HG03039 (cell line): ENCODE data around the gene RNU1-3.
"Not testable (repeated sequence)": the region's sequence is repeated elsewhere in the genome, so short reads cannot be mapped to it uniquely, and the experiment has no call there.

Experiments
- ATAC-seq: cut with Tn5 transposase; IDR thresholded peaks from one replicate; pipeline ENCODE4 v1.9.1; 2021; ENCODE audit warnings: mild to moderate bottlenecking, moderate library complexity; ENCODE audit not compliant: unreplicated experiment

RNU1-3 gene

DNA sequence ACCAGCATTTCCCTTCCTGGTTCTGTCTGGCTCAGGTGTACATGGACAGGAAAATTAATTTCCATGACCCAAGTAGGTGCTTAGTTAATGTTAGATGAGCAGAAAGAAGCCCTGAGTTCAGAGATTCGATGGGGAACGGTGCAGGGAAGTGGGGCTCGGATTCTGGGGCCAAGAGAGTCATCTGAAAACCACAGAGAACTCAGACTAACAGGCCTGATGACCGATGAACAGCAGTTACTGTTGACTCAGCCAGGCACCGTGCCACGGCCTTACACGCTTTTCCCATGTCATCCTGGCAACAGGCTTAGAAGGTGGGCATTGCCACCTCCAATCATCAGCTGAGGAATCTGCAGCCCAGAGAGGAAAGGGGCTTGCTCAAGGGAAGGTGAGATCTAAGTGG lies 43.4 kb downstream of the RNU1-3 start:
- ATAC-seq = not testable (repeated sequence)

GRCh38 chr1:16621681-16622315 lies 45.0 kb downstream of the RNU1-3 start:
- not testable (repeated sequence) for ATAC-seq

- no peak for ATAC-seq
These were observed 45.5 kb downstream of the RNU1-3 start for GRCh38 chr1:16621300-16621658.

DNA sequence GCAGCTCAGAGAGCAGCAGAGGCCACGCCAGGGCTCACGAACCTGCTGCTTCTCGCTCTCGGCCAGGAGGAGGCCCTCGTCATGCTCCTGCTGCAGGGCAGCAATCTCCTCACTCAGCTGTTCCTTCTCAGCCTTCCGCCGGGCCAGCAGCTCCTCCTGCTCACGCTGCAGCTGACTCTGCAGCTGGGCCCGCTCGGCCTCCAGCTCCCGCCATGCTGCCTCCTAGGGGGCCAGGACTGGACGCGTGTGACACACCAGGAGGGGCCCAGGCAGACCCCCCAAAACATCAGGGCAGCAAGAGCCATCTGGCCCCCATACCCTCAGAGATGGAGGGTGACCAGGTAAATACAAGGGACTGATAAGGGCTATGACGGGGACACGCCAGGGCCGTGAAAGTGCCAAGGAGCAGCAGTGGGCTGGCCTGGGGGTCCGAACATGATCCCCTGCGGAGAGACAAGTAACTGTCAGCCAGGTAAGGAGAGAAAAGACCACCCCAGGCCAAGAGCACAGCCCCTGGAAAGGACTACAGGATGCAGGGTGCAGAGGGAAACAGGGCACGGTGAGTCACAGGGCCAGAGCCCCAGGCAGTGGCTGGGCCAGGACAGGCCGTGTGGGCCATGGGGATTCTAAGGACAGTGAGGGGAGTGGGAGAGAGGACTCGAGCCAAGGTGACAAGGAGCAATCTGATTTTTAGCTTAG lies 46.8 kb downstream of the RNU1-3 start:
- not testable (repeated sequence) for ATAC-seq

GRCh38 chr1:16618719-16619118 lies 48.0 kb downstream of the RNU1-3 start:
- ATAC-seq = no peak

DNA sequence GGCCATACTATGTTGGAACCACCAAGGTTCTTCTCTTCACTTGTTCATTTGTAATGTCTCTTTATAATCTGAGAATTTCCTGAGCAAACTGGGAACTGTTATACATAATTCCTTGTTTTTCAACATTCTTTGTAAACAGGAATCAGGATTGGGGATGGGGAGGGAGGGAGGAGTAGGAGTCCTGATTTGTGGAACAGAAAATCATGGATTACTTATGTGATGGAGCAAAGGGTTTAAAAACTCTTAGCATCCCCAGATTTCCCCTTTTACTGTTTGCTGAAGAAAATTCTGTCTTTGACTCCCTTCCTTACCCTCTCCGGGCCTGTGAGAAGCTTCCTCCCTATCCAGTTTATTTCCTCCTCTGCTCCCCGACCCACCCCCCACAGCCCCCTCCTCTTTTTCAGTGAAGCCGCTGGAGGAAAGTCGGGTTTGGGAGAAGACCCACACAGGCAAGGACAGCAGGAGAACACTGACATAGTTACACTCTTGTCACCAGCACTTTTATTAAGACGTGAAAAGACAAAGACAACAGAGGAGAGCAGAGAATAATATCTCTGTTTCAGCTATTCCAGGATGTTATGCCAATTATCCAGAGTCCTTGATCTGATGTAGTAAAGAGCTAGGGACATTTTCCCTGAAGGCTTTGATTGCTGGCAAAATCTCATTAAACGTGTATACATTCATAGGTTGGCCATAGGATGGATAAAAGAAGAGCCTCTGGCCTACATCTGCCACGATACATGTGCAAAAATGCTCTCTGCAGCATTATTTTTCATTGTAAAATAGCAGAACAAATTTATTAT lies 48.8 kb downstream of the RNU1-3 start:
- no peak for ATAC-seq

DNA sequence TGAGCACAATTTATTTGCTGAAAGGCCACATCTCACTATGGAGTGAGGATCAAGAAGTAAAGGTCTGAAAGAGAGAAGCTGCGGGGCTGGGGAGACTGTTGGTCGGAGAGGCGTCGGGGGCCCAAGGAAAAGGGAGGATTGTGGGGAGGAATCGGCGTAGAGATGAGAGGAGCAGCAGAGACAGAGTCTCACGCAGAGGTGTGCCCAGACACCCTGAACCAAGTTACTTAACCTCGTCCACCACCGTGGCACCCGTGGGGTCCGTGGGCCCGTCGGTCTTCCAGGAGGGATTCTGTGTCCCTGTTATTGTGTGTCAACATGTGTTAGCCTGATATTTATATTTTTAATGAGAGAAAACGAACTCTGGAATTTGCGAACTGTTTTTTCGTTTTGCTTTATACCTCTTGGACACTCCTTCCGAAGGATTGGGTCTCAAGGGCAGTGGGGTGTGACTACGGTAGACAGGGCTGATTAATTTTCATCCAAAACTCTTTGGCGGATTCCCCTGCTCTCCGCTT lies 49.6 kb downstream of the RNU1-3 start:
- ATAC-seq = no peak
